ENCODE data around the gene SQOR. TPM values are rescaled to one million over a fixed set of nuclear protein-coding genes. Genes with fewer than 3 reads are reported as not detected.

Gene SQOR
- total RNA-seq, 2 donors from 2014 or later = 21.2 to 30.7 TPM

DNA sequence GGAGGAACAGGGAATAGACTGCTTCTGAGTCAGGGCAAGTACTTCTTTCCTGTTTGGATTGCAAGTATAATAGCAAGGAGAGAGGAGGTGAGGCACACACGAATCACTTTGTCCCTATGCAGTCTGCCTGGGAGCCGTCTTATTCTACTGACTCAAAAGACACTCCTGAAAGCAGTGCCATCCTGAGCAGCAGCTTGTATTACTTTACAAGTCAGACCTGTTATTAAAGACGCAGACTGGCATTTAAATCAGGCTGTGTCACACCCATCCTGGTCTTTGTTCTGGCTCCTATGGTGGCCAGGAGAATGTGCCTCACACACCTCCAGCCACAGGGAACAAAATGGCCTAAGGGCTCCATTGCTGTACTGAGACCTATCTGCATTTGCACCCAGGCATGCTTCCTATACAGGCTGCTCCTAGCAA lies 17.9 kb upstream of the SQOR start:
- DNase-seq (ENCODE audit: low spot score) = no peak
- Histone ChIP-seq H3K4me3 (no peak overlapping the region), H3K27me3 (no peaks in the 10 kb centered on the region), H3K4me1 (no peaks in the 10 kb centered on the region), H3K9me3 (no peaks in the 10 kb centered on the region), H3K27ac (no peak overlapping the region), H3K36me3 (no peaks in the 10 kb centered on the region)
- TF ChIP-seq CTCF (IDR thresholded peaks at IDR 0.05) = no peak

DNA sequence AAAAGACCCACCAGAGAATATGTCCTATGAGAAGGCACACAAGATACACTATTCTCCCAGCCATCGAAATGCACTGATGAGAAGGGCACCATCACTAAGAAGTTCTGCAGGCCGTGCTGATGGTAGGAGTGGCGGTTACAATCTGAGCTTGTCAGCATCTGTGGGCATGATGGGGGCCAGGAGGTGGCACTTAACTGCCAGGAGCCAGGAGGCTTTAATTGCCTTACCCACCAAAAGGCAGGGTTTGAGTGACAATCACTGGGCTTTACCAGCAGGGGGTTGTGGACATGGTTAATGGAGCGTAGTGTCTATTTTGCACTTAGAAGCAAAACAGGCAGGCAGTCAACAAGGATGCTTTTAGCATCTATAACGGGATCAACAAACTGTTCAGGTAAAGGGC lies 16.0 kb upstream of the SQOR start:
- Histone ChIP-seq H3K4me3 (no peak overlapping the region), H3K9me3 (no peaks in the 10 kb centered on the region), H3K27me3 (no peaks in the 10 kb centered on the region), H3K4me1 (no peaks in the 10 kb centered on the region), H3K27ac (no peak overlapping the region), H3K36me3 (no peaks in the 10 kb centered on the region)
- no peak for TF ChIP-seq CTCF (IDR thresholded peaks at IDR 0.05)
- no peak for DNase-seq (ENCODE audit: low spot score)

DNA sequence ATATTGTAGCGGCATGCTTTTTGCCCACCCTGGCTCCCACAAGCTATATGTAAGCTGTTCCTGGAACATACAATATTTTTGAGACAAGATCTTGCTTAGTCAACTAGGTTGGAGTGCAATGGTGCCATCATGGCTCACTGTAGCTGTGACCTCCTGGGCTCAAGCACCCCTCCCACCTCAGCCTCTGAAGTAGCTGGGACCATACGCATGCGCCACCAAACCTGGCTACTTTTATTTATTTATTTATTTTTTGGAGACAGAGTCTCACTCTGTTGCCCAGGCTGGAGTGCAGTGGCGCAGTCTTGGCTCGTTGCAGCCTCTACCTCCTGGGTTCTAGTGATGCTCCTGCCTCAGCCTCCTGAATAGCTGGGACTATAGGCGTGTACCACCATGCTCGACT lies 6.7 kb upstream of the SQOR start:
- no peak for DNase-seq (ENCODE audit: low spot score)
- H3K27me3 ChIP-seq = no peaks in the 10 kb centered on the region
- H3K4me1 ChIP-seq = no peaks in the 10 kb centered on the region
- peaks cover 0 to 28% of the 10 kb centered on the region in 2 donors for H3K9me3 ChIP-seq
- H3K27ac ChIP-seq = no peak overlapping the region
- no peak overlapping the region for H3K4me3 ChIP-seq
- TF ChIP-seq CTCF (IDR thresholded peaks at IDR 0.05) = no peak
- no peaks in the 10 kb centered on the region for H3K36me3 ChIP-seq

GRCh38 chr15:45630917-45631691 lies 3.7 kb upstream of the SQOR start:
- Histone ChIP-seq H3K4me3 (peak overlapping the region in 1 of 2 donors; percentile 17), H3K27me3 (no peaks in the 10 kb centered on the region), H3K9me3 (peaks cover 0 to 15% of the 10 kb centered on the region in 2 donors), H3K27ac (peak overlapping the region; percentile 14 to 55), H3K4me1 (peaks cover 0 to 7% of the 10 kb centered on the region in 2 donors), H3K36me3 (no peaks in the 10 kb centered on the region)
- no peak for DNase-seq (ENCODE audit: low spot score)
- TF ChIP-seq CTCF (IDR thresholded peaks at IDR 0.05) = no peak

DNA sequence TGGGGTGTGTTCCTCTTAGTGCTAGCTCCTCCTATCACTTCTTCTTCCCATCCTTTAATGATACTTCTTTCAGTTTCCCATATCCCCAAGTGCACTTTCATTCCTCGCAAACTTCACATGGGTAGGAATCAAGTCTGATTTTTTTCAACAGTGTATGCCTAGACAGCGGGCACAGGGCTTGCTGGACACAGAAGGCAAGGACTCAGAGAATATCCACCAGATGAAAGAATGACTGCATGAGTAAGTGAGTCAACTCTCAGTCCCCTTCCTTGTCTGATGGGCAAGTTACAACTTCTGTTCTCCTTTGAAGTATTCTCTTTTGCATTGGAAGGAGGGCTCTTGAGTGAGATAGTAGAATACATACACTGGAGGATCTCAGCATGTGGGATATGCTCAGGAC lies 3.1 kb upstream of the SQOR start:
- no peak for TF ChIP-seq CTCF (IDR thresholded peaks at IDR 0.05)
- Histone ChIP-seq H3K4me1 (peaks cover 0 to 10% of the 10 kb centered on the region in 2 donors), H3K4me3 (peak overlapping the region in 1 of 2 donors; percentile 17), H3K27me3 (no peaks in the 10 kb centered on the region), H3K36me3 (no peaks in the 10 kb centered on the region), H3K27ac (peak overlapping the region; percentile 14 to 55), H3K9me3 (peaks cover 0 to 10% of the 10 kb centered on the region in 2 donors)
- no peak for DNase-seq (ENCODE audit: low spot score)

Measured in right atrium auricular region (tissue), 2 donors.